GM19324 (cell line): ENCODE measurements around the gene RRP15.
"Not testable (repeated sequence)": the region's sequence is repeated elsewhere in the genome, so short reads cannot be mapped to it uniquely, and the experiment has no call there.

Source experiments
- ATAC-seq: cut with Tn5 transposase; IDR thresholded peaks from one replicate; pipeline ENCODE4 v1.9.1; 2021; ENCODE audit warnings: mild to moderate bottlenecking, moderate library complexity; ENCODE audit not compliant: unreplicated experiment, low FRiP score

Gene RRP15

DNA sequence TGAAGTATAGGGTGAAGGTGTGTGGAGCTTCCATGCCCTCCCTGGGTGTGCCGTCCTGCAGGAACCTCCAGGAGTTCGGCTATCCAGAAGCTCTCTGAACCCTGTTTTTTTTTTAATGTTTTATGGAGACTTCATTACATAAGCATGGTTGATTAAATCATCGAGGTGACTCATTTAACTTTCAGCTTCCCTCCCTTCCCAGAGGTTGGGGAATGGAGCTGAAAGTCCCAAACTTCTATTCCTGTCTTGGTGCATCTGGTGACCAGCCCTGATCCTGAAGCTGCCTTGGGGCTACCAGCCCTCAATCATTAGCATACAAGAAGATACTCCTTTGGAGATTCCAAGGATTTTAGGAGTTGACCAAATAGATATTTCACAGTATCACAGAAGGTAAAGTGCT, 9.5 kb downstream of the RRP15 start:
- no peak for ATAC-seq

DNA sequence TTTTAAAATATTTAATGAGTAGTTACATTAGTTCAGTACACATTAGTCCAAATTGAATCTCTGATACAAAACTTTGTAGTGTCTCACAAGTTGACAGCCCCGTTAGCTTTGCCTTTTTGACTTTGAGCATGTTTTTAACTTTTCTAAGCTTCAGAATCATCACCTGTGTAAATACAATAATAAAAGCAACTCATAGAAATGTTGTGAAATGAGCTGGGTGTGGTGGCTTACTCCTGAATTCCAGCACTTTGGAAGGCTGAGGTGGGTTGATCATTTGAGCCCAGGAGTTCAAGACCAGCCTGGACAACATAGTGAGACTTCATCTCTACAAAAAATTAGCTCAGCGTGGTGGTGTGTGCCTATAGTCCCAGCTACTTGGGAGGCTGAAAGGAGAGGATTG, 11.1 kb downstream of the RRP15 start:
- no peak for ATAC-seq

- no peak for ATAC-seq
Observed at GRCh38 chr1:218297461-218297860, 12.4 kb downstream of the RRP15 start.

- no peak for ATAC-seq
Observed at GRCh38 chr1:218297867-218298266, 12.8 kb downstream of the RRP15 start.

- no peak for ATAC-seq
Observed at GRCh38 chr1:218298398-218298797, 13.3 kb downstream of the RRP15 start.

DNA sequence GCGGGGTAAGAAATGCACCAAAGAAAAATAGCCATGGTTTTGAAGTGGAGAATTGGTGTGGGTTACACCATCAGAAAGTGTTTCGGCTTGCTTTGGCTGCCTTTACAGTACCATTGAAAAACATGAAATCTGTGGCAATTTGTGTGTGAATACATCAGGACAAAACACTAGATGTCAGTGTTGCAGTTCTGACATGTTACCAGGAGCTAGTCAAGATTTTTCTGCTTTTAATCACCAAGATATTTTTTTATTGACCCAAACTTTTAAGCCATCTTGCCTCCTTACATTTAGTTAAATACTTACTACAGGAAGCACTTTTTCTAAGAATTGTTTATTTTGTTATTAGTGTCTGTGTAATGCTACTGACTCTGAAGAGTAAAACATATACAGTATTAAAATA, 14.3 kb downstream of the RRP15 start:
- no peak for ATAC-seq

DNA sequence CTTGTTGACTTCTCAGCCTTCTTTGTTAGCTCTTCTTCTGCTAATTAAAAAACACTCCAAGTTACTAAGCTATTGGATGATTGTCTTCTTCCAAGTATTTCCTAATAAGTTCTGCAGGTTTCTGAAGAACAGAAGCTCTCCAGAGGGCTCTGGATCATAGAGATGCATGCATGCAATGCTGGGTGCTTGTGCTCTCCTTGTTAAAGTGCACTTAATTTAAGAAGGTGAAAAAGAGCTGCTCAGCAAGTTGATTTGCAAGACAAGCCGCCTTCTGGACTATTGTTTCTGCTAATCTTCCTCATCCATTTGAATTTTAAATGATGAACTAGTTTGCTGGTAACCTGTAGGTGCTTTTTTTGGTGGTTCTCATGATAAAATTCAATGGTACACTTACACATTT, 16.1 kb downstream of the RRP15 start:
- no peak for ATAC-seq

GRCh38 chr1:218302155-218302554, 17.1 kb downstream of the RRP15 start:
- ATAC-seq: no peak

DNA sequence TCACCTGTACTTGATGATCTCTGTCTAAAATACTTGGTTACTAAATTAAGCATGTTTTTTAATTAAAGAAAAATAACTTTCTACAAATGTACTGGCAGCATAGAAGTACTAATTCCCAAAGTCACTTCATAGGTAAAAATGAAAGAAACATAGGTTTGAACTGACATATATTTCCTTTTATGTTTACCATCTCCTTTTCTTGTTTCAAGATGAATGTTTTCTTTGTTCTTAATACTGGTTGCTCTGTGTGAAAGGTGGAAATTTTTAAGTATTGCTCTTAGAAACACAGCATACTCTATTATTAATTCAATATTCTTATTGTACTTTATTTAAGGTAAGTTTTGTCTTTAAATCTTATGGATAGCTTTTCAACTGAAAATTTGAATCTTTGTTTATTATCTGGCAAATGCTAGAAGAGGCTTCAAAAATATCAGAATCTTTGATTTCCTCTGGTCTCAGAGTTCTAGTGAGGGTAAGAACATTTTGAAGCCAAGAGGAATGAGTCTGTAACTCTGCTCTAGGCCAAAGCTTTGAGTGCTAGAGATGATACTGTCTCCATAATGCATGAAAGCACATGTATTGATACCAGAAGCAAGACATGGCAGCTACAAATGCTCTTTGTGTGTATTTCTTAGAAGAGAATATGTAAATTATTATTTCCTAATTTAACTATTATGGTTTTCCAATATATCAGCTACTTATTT, 18.2 kb downstream of the RRP15 start:
- no peak for ATAC-seq

- ATAC-seq: no peak
Observed at GRCh38 chr1:218304281-218305039, 19.4 kb downstream of the RRP15 start.

DNA sequence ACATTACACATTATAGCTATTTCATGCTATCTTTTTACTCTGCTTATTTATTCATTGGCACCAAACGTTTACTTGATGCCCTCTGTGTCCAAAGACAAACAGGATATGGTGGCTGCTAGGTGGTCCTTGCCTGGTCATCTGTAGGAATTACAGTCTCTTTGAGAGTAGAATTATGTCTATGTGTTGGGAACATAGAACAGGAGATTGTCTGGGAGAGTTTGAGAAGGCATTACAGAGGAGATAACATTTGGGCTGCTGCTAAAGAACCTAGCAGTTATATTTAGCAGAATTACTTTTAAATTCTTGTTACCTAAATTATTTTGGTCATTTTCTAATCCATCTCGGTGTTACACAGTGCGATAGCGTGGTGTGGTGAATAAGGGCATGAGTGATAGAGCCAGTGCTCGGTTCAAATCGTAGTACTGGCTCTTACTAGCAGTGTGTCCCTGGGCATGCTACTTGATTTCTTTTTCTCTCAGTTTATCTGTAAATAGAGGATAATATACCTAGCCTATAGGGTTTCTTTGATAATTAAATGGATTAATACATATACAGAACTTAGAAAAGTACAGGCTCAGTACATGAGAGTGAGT, 20.5 kb downstream of the RRP15 start:
- ATAC-seq: no peak

DNA sequence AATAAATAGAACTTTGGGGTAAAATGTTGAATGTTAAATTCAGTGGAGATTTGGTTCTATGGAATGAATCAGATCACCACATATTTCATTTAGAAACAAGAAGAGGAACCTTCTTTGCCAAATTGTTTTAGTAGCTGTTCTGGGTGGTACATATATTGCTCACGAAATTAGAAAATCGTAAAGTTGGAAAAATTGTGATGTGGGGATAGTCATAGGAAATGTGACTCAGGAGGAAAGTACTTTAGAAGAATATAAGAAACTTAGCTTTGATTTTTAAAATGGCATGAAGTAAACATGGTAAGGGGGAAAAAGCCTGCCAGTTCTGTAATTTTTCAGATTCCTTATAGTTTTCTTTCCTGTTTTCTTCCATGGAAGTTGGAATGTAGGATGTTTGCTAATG, 27.4 kb downstream of the RRP15 start:
- ATAC-seq: no peak

- ATAC-seq: no peak
Observed at GRCh38 chr1:218314316-218314715, 29.2 kb downstream of the RRP15 start.

GRCh38 chr1:218315638-218316037, 30.5 kb downstream of the RRP15 start:
- no peak for ATAC-seq

- no peak for ATAC-seq
Observed at GRCh38 chr1:218317061-218317460, 32.0 kb downstream of the RRP15 start.

GRCh38 chr1:218320182-218320581, 35.1 kb downstream of the RRP15 start:
- not testable (repeated sequence) for ATAC-seq

GRCh38 chr1:218322762-218323161, 37.7 kb downstream of the RRP15 start:
- ATAC-seq: no peak

GRCh38 chr1:218323568-218324225, 38.6 kb downstream of the RRP15 start:
- ATAC-seq: no peak

GRCh38 chr1:218324226-218324580, 39.1 kb downstream of the RRP15 start:
- no peak for ATAC-seq

GRCh38 chr1:218328769-218329168, 43.7 kb downstream of the RRP15 start:
- no peak for ATAC-seq

GRCh38 chr1:218330043-218330623, 45.0 kb downstream of the RRP15 start:
- no peak for ATAC-seq
